MM.1S (cell line): Measurements from ENCODE around the gene MTG1.

Source experiments
- EZH2 ChIP-seq: fragments of 300-600 bp; sonication (generic); optimal IDR thresholded peaks from 2 replicates; pipeline ENCODE3; 2017; ENCODE audit warnings: low read depth, mild to moderate bottlenecking, antibody characterized with exemption, low read length, mixed read lengths
- EZH2phosphoT487 ChIP-seq: fragments of 300-600 bp; sonication (generic); IDR thresholded peaks from 2 replicates; pipeline ENCODE4 v1.6.1; 2018; ENCODE audit warnings: antibody characterized with exemption, low read length

- no peak for TF ChIP-seq EZH2phosphoT487
- TF ChIP-seq EZH2 = no peak
Observed at GRCh38 chr10:133465191-133465949, 71.4 kb downstream of the MTG1 start.
